H1 (cell line): Measurements from ENCODE around the gene LAMB3. TPM values are rescaled to one million over a fixed set of nuclear protein-coding genes. Genes with fewer than 3 reads are reported as not detected.

Experiments used
- CTCF ChIA-PET: fragments of 300-600 bp; sonication (Branson Sonifier 250); formaldehyde crosslinking; loops from one replicate; lab custom pipeline; 2021; ENCODE audit not compliant: partially characterized antibody; lab: Charles Lee
- POLR2A ChIA-PET: fragments of 300-600 bp; sonication (Branson Sonifier 250); formaldehyde crosslinking; loops from one replicate; lab custom pipeline; 2021; ENCODE audit warnings: inconsistent platforms; ENCODE audit not compliant: partially characterized antibody; lab: Charles Lee
- DNase-seq, 2 experiments: peaks; one replicate each; pipeline versions ENCODE4 v3.0.0 to v3.0.0-alpha.2; 2010 to 2022; ENCODE audit warnings: low spot score in 2 of 2, low read depth in 1 of 2, mixed read lengths in 1 of 2
- FAIRE-seq: peaks from 2 replicates; lab custom pipeline; 2011; peaks lifted over from hg19 to GRCh38; lab: Jason Lieb, UNC
- H2AFZ ChIP-seq: 2 replicates; pipeline ENCODE4 v1.8.1; 2012; ENCODE audit warnings: low read length, inconsistent platforms
- H2AK5ac ChIP-seq: 2 replicates; pipeline ENCODE4 v1.6.1; 2013; ENCODE audit warnings: low read depth, low read length
- H2BK120ac ChIP-seq: replicated peaks from 2 replicates; pipeline ENCODE3; 2013; ENCODE audit warnings: low read depth, low read length, inconsistent platforms
- H2BK12ac ChIP-seq: 2 replicates; pipeline ENCODE4 v1.6.1; 2013; ENCODE audit warnings: low read depth, low read length
- H2BK15ac ChIP-seq: 2 replicates; pipeline ENCODE4 v1.6.1; 2013; ENCODE audit warnings: low read length
- H2BK20ac ChIP-seq: 2 replicates; pipeline ENCODE4 v1.6.1; 2013; ENCODE audit warnings: low read length
- H2BK5ac ChIP-seq: 2 replicates; pipeline ENCODE4 v1.6.1; 2013; ENCODE audit warnings: low read depth, low read length
- H3K14ac ChIP-seq: 2 replicates; pipeline ENCODE4 v1.6.1; 2013; ENCODE audit warnings: inconsistent platforms; ENCODE audit not compliant: insufficient read length
- H3K18ac ChIP-seq: 2 replicates; pipeline ENCODE4 v1.6.1; 2013; ENCODE audit warnings: low read length; ENCODE audit errors: extremely low read depth
- H3K23ac ChIP-seq: 2 replicates; pipeline ENCODE4 v1.6.1; 2013; ENCODE audit warnings: inconsistent platforms; ENCODE audit not compliant: insufficient read length
- H3K23me2 ChIP-seq: 2 replicates; pipeline ENCODE4 v1.6.1; 2013; ENCODE audit warnings: low read depth, low read length
- H3K27ac ChIP-seq: 2 replicates; pipeline ENCODE4 v1.6.1; 2011; ENCODE audit warnings: low read depth, low read length, inconsistent platforms
- H3K27me3 ChIP-seq, 4 experiments: replicated peaks in 1 of 4; 1 replicate in 1 of 4; 2 replicates in 3 of 4; pipeline versions ENCODE4 v1.6.1 to v1.8.1; 2011 to 2013; ENCODE audit warnings: low read length in 3 of 4, mild to moderate bottlenecking in 3 of 4, inconsistent platforms in 2 of 4, mixed read lengths in 2 of 4, moderate library complexity in 1 of 4; ENCODE audit not compliant: control insufficient read depth in 3 of 4, insufficient read depth in 3 of 4; ENCODE audit errors: extremely low read depth in 1 of 4
- H3K36me3 ChIP-seq, 4 experiments: 2 replicates each; pipeline versions ENCODE4 v1.6.1 to v1.8.1; 2011 to 2013; ENCODE audit warnings: mild to moderate bottlenecking in 4 of 4, low read length in 3 of 4, moderate library complexity in 2 of 4, control low read depth in 1 of 4, inconsistent platforms in 1 of 4; ENCODE audit not compliant: insufficient read depth in 4 of 4, control insufficient read depth in 2 of 4
- H3K4ac ChIP-seq: replicated peaks from 2 replicates; pipeline ENCODE3; 2013; ENCODE audit warnings: low read length, low read depth, mixed read lengths, inconsistent platforms; ENCODE audit not compliant: insufficient read length
- H3K4me1 ChIP-seq, 4 experiments: replicated peaks in 1 of 4; 1 replicate in 1 of 4; 2 replicates in 3 of 4; pipeline versions ENCODE4 v1.6.1 to v1.8.1; 2011 to 2013; ENCODE audit warnings: low read length in 3 of 4, inconsistent platforms in 2 of 4, mixed read lengths in 1 of 4; ENCODE audit not compliant: insufficient read depth in 4 of 4, control insufficient read depth in 3 of 4
- H3K4me2 ChIP-seq, 2 experiments: 2 replicates each; pipeline versions ENCODE4 v1.6.1 to v1.8.1; 2011 to 2013; ENCODE audit warnings: low read depth in 2 of 2, low read length in 2 of 2, control low read depth in 1 of 2, inconsistent platforms in 1 of 2, mild to moderate bottlenecking in 1 of 2; ENCODE audit not compliant: insufficient read depth in 1 of 2
- H3K4me3 ChIP-seq, 4 experiments: fragments of 200-600, 300-600 bp in 1 of 4; sonication (generic), shearing (Covaris generic), sonication (Bioruptor Twin) in 1 of 4; 2 replicates each; pipeline versions ENCODE4 v1.5.1 to v1.8.1; 2011 to 2016; ENCODE audit warnings: low read length in 4 of 4, low read depth in 3 of 4, control low read depth in 2 of 4, inconsistent platforms in 2 of 4, mild to moderate bottlenecking in 2 of 4, mixed read lengths in 1 of 4, moderate library complexity in 1 of 4; ENCODE audit not compliant: insufficient read depth in 2 of 4; ENCODE audit errors: extremely low read depth in 1 of 4
- H3K56ac ChIP-seq: replicated peaks from 2 replicates; pipeline ENCODE3; 2013; ENCODE audit warnings: low read depth, mild to moderate bottlenecking, mixed read lengths, low read length, inconsistent platforms; ENCODE audit not compliant: insufficient read length
- H3K79me1 ChIP-seq: 2 replicates; pipeline ENCODE4 v1.6.1; 2013; ENCODE audit warnings: low read depth, low read length, control low read depth
- H3K79me2 ChIP-seq, 2 experiments: 2 replicates each; pipeline versions ENCODE4 v1.6.1 to v1.8.1; 2012 to 2013; ENCODE audit warnings: low read length in 2 of 2, mild to moderate bottlenecking in 2 of 2, inconsistent platforms in 1 of 2; ENCODE audit not compliant: insufficient read depth in 2 of 2, control insufficient read depth in 1 of 2
- H3K9ac ChIP-seq, 4 experiments: replicated peaks in 1 of 4; 1 replicate in 1 of 4; 2 replicates in 3 of 4; pipeline versions ENCODE4 v1.6.1 to v1.8.1; 2011 to 2013; ENCODE audit warnings: low read depth in 3 of 4, low read length in 3 of 4, control low read depth in 2 of 4, mild to moderate bottlenecking in 2 of 4, moderate library complexity in 2 of 4, inconsistent platforms in 1 of 4; ENCODE audit errors: extremely low read depth in 1 of 4
- H3K9me3 ChIP-seq, 2 experiments: 2 replicates each; pipeline versions ENCODE4 v1.6.1 to v1.8.1; 2012 to 2013; ENCODE audit warnings: mild to moderate bottlenecking in 2 of 2, moderate library complexity in 2 of 2, control low read depth in 1 of 2, inconsistent platforms in 1 of 2, low read depth in 1 of 2, low read length in 1 of 2, mixed read lengths in 1 of 2; ENCODE audit not compliant: insufficient read depth in 2 of 2
- H4K20me1 ChIP-seq, 2 experiments: replicated peaks in 1 of 2; 2 replicates each; pipeline versions ENCODE3 to v1.8.1; 2011 to 2013; ENCODE audit warnings: inconsistent platforms in 2 of 2, low read length in 2 of 2, mild to moderate bottlenecking in 1 of 2; ENCODE audit not compliant: insufficient read depth in 2 of 2, control insufficient read depth in 1 of 2
- H4K5ac ChIP-seq: 2 replicates; pipeline ENCODE4 v1.6.1; 2013; ENCODE audit warnings: low read length, low read depth, mixed read lengths, inconsistent platforms; ENCODE audit not compliant: insufficient read length
- H4K8ac ChIP-seq: 2 replicates; pipeline ENCODE4 v1.8.0; 2013; ENCODE audit warnings: mild to moderate bottlenecking, moderate library complexity, low read length, inconsistent platforms; ENCODE audit not compliant: insufficient read depth; ENCODE audit errors: extremely low read depth
- H4K91ac ChIP-seq: replicated peaks from 2 replicates; pipeline ENCODE3; 2013; ENCODE audit warnings: low read length, mixed read lengths, inconsistent platforms; ENCODE audit not compliant: insufficient read length
- CBX8 ChIP-seq: fragments of 300-800, 300-1000 bp; sonication (generic); IDR thresholded peaks from 2 replicates; pipeline ENCODE4 v1.7.1; 2016; ENCODE audit warnings: low read depth, low read length, borderline replicate concordance
- FOSL1 ChIP-seq: IDR thresholded peaks from 2 replicates; pipeline ENCODE4 v1.6.1; 2011; ENCODE audit warnings: mild to moderate bottlenecking, low read depth, low read length, moderate library complexity; ENCODE audit not compliant: insufficient read depth
- MAFK ChIP-seq: IDR thresholded peaks from 2 replicates; pipeline ENCODE4 v1.6.1; 2012; ENCODE audit warnings: low read depth, mild to moderate bottlenecking, improper control_type of control experiment, low read length
- MAX ChIP-seq: IDR thresholded peaks from 2 replicates; pipeline ENCODE4 v1.6.1; 2012; ENCODE audit warnings: inconsistent platforms
- POLR2A ChIP-seq, 2 experiments: IDR thresholded peaks; 1 replicate in 1 of 2; 2 replicates in 1 of 2; pipeline ENCODE4 v1.6.1; 2011; ENCODE audit warnings: low read depth in 2 of 2, low read length in 2 of 2, mild to moderate bottlenecking in 2 of 2; ENCODE audit errors: control extremely low read depth in 1 of 2
- RXRA ChIP-seq: IDR thresholded peaks from 2 replicates; pipeline ENCODE4 v1.6.1; 2011; ENCODE audit warnings: low read depth, mild to moderate bottlenecking, low read length, moderate library complexity; ENCODE audit not compliant: insufficient read depth
- SIX5 ChIP-seq: IDR thresholded peaks from 2 replicates; pipeline ENCODE4 v1.6.1; 2011; ENCODE audit warnings: mild to moderate bottlenecking, low read depth, low read length
- SP2 ChIP-seq: IDR thresholded peaks from 2 replicates; pipeline ENCODE4 v1.6.1; 2012; ENCODE audit warnings: mild to moderate bottlenecking, low read length, inconsistent platforms
- USF2 ChIP-seq: IDR thresholded peaks from 2 replicates; pipeline ENCODE4 v1.6.1; 2011; ENCODE audit warnings: low read length, improper control_type of control experiment
- WGBS, 2 experiments: shearing (Covaris generic) in 1 of 2; methylation state at CpG; one replicate each; pipeline versions ENCODE4 v1.1.6 to v1.1.7; 2013 to 2015; ENCODE audit warnings: low lambda C conversion rate in 2 of 2, mixed read lengths in 2 of 2, inconsistent platforms in 1 of 2, low coverage in 1 of 2, missing lambda C conversion rate in 1 of 2; ENCODE audit not compliant: insufficient replicate concordance in 2 of 2, insufficient coverage in 1 of 2, insufficient read length in 1 of 2; ENCODE audit errors: extremely low coverage in 1 of 2, missing lambda C conversion rate in 1 of 2; 5-methylcytosine and 5-hydroxymethylcytosine counted together
- polyA plus RNA-seq, 7 experiments: library from polyadenylated mRNA; depleted of rRNA in 3 of 7; stranded (reverse) in 5 of 7; unstranded in 2 of 7; fragments of >200 nt in 5 of 7; fragments of 200-250 nt in 2 of 7; gene quantifications; 1 replicate in 5 of 7; 2 replicates in 1 of 7; 4 replicates in 1 of 7; pipeline versions ENCODE4 v1.2.1 to v1.2.3, GENCODE V29; 2011 to 2013; ENCODE audit warnings: missing spikeins in 2 of 7, mixed read lengths in 2 of 7
- total RNA-seq: library from RNA; stranded (reverse); fragmentation: NEBNext Ultra II Directional; extraction: Animal tissue kit (Norgen Biotek cat#: 25700); gene quantifications from 2 replicates; pipeline ENCODE4 v1.2.1, GENCODE V29; 2021

LAMB3 gene
- total and polyA plus RNA-seq, 2 of the 8 experiments (the other 6 are each of a cell fraction or from before 2014, with no cell fraction given) = 0.45 to 0.50 TPM

- Histone ChIP-seq H3K18ac (no peak overlapping the region), H2BK12ac (no peak overlapping the region), H3K4me2 (no peak overlapping the region), H3K27me3 (no peaks in the 10 kb centered on the region), H3K9ac (no peak overlapping the region), H2BK15ac (no peak overlapping the region), H3K4ac (no peak overlapping the region), H2BK120ac (no peak overlapping the region), H4K20me1 (no peaks in the 10 kb centered on the region), H2BK20ac (no peak overlapping the region), H3K27ac (no peak overlapping the region), H3K56ac (no peak overlapping the region), H2BK5ac (no peak overlapping the region), H3K23me2 (no peaks in the 10 kb centered on the region), H3K23ac (no peak overlapping the region), H2AFZ (no peak overlapping the region), H3K9me3 (no peaks in the 10 kb centered on the region), H3K14ac (no peak overlapping the region), H3K79me1 (no peaks in the 10 kb centered on the region), H4K91ac (no peak overlapping the region), H4K8ac (no peak overlapping the region), H3K79me2 (no peaks in the 10 kb centered on the region), H3K4me3 (no peak overlapping the region), H3K36me3 (no peaks in the 10 kb centered on the region), H2AK5ac (no peak overlapping the region), H4K5ac (no peak overlapping the region), H3K4me1 (peaks cover 0 to 15% (median 9%) of the 10 kb centered on the region in 4 experiments; a peak in 4 of 7 replicates)
- ChIA-PET CTCF (interaction anchor here (0.7 to 11.4 kb wide), 5 partner anchors 19 to 65 kb away, joined by 3 to 365 read pairs (median 91); partner anchors contain the start of gene CAMK1G), POLR2A (no interaction called here)
- DNase-seq (no peak), FAIRE-seq (no peak)
- 92% methylated on average over 18 of the region's 18 CpGs; no CpG with 5 or more reads in 1 of the 2 experiments for WGBS, 2 experiments
- TF ChIP-seq MAFK (no peak), MAX (no peak), USF2 (no peak), FOSL1 (no peak), RXRA (no peak), SIX5 (no peak), CBX8 (no peak), POLR2A (IDR thresholded peaks at IDR 0.05; ENCODE audit: control extremely low read depth in 1 of 2, low read depth in 2 of 2, low read length in 2 of 2) (no peak), SP2 (no peak)
These were observed 26.4 kb downstream of the LAMB3 start for GRCh38 chr1:209625791-209626285.
